Dedifferentiated amniotic fluid mesenchymal stem cell (primary cell): ENCODE measurements around the gene CCDC50.

ENCODE experiments used
- DNase-seq: peaks from one replicate; pipeline ENCODE4 v3.0.0-alpha.2; 2016; ENCODE audit errors: extremely low spot score

The CCDC50 gene

GRCh38 chr3:191348098-191348497 lies 18.9 kb downstream of the CCDC50 start:
- no peak for DNase-seq

GRCh38 chr3:191350396-191351090 lies 21.3 kb downstream of the CCDC50 start:
- DNase-seq = no peak

GRCh38 chr3:191352014-191352413 lies 22.8 kb downstream of the CCDC50 start:
- DNase-seq = no peak

GRCh38 chr3:191353022-191353777 lies 24.0 kb downstream of the CCDC50 start:
- DNase-seq = no peak

- DNase-seq = no peak
These were observed 26.2 kb downstream of the CCDC50 start for GRCh38 chr3:191355406-191355805.

GRCh38 chr3:191356631-191357439 lies 27.6 kb downstream of the CCDC50 start:
- DNase-seq = peak; percentile 56

- DNase-seq = no peak
These were observed 28.7 kb downstream of the CCDC50 start for GRCh38 chr3:191357909-191358308.

- no peak for DNase-seq
These were observed 29.7 kb downstream of the CCDC50 start for GRCh38 chr3:191358929-191359328.

GRCh38 chr3:191360620-191361019 lies 31.4 kb downstream of the CCDC50 start:
- DNase-seq = no peak

GRCh38 chr3:191361456-191361855 lies 32.3 kb downstream of the CCDC50 start:
- no peak for DNase-seq

- no peak for DNase-seq
These were observed 32.8 kb downstream of the CCDC50 start for GRCh38 chr3:191362037-191362436.

- DNase-seq = no peak
These were observed 33.4 kb downstream of the CCDC50 start for GRCh38 chr3:191362524-191363090.

- no peak for DNase-seq
These were observed 34.0 kb downstream of the CCDC50 start for GRCh38 chr3:191363221-191363620.

- DNase-seq = no peak
These were observed 37.5 kb downstream of the CCDC50 start for GRCh38 chr3:191366675-191367074.

- no peak for DNase-seq
These were observed 39.8 kb downstream of the CCDC50 start for GRCh38 chr3:191368755-191369615.

GRCh38 chr3:191369616-191370010 lies 40.4 kb downstream of the CCDC50 start:
- DNase-seq = peak; percentile 59

GRCh38 chr3:191372122-191372521 lies 42.9 kb downstream of the CCDC50 start:
- DNase-seq = no peak

GRCh38 chr3:191373327-191373726 lies 44.1 kb downstream of the CCDC50 start:
- DNase-seq = no peak

- peak; percentile 73 for DNase-seq
These were observed 47.4 kb downstream of the CCDC50 start for GRCh38 chr3:191376516-191377141.

GRCh38 chr3:191378142-191378812 lies 49.1 kb downstream of the CCDC50 start:
- DNase-seq = no peak
